Measurements from ENCODE around the gene AQP12B. TPM values are rescaled to one million over a fixed set of nuclear protein-coding genes. Genes with fewer than 3 reads are reported as not detected.
A peak's percentile ranks its signal among the peaks of the same experiment; 100 is the strongest.
"Not testable (repeated sequence)": the region's sequence is repeated elsewhere in the genome, so short reads cannot be mapped to it uniquely, and the experiment has no call there.

The AQP12B gene
- polyA plus RNA-seq, 2 donors: not detected

DNA sequence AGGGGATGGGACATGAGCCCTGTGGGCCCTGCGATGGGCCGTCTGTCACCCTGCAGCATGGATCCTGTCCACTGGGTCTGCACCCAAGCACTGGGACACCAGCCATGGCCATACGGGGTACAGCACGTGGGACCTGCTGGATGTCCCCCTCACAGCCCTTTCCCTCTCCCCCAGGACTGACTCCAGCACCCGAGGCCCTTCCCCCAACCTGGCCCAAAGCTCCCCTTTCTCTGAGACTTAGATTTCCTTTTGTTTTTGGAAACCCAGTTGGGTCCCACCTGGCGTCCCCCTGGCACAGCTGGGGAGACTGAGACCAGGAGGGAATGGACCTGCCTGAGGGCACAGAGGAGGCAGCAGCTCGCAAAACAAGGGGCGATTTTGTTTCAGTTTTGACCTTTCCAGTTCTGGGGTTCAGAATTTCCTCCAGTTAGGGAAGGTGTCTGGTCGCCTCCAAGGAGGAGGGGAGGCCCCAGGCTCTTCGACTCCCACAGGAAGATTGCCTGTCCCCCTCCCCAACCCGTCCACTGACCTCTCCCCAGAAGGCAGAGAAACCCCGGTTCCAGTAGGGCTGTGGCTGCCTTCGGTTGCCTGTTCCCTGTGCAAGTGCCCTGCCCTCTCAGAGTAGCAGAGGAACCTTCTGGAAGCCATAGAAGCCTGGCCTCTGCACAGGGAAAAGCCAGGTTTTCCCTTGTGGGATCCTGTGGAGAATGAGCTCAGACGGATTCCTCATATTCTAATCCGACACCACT lies 1.5 kb upstream of the AQP12B start:
- WGBS, 2 donors: 61 to 68% methylated on average over 15 of the region's 15 CpGs
- not testable (repeated sequence) for H3K36me3 ChIP-seq (ENCODE audit: control insufficient read depth in 2 of 2, insufficient read depth in 2 of 2, low read length in 1 of 2); H3K27me3 ChIP-seq (ENCODE audit: control insufficient read depth in 1 of 2, insufficient read depth in 2 of 2, low read length in 2 of 2); H3K9me3 ChIP-seq (ENCODE audit: control insufficient read depth in 2 of 2, insufficient read depth in 1 of 2, low read depth in 1 of 2, low read length in 1 of 2); H3K4me3 ChIP-seq (ENCODE audit: low read depth in 1 of 2, low read length in 2 of 2); H3K4me1 ChIP-seq (ENCODE audit: control insufficient read depth in 2 of 2, insufficient read depth in 2 of 2, low read length in 1 of 2); H3K27ac ChIP-seq (ENCODE audit: low read depth in 2 of 2, low read length in 1 of 2)

- H3K27ac ChIP-seq (ENCODE audit: low read depth in 2 of 2, low read length in 1 of 2); H3K4me3 ChIP-seq (ENCODE audit: low read depth in 1 of 2, low read length in 2 of 2); H3K9me3 ChIP-seq (ENCODE audit: control insufficient read depth in 2 of 2, insufficient read depth in 1 of 2, low read depth in 1 of 2, low read length in 1 of 2); H3K36me3 ChIP-seq (ENCODE audit: control insufficient read depth in 2 of 2, insufficient read depth in 2 of 2, low read length in 1 of 2); H3K4me1 ChIP-seq (ENCODE audit: control insufficient read depth in 2 of 2, insufficient read depth in 2 of 2, low read length in 1 of 2); H3K27me3 ChIP-seq (ENCODE audit: control insufficient read depth in 1 of 2, insufficient read depth in 2 of 2, low read length in 2 of 2): not testable (repeated sequence)
- 61 to 66% methylated on average over 3 to 4 of the region's 15 CpGs for whole genome bisulfite sequencing, 2 donors
These were observed 769 bp upstream of the AQP12B start for GRCh38 chr2:240683329-240683979.

DNA sequence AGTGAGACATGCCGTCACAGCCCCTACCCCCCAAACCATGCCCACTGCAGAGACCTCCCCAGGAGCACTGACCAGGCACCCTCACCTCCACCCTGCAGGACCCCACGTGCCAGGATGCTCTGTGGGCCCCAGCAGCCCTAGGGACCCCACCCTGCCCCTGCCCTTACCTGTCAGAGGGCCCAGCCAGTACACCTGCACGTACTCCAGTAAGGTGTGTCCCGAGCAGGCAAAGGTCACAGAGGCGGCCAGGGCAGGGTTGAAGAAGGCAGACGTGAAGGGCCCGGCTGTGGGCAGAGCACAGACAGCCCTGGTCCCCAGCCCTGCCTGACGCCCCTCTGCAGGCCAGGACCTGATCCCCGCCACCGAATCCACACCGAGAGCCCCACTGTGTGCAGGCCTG lies 2.5 kb downstream of the AQP12B start:
- 0 to 35% methylated on average over 1 to 2 of the region's 11 CpGs for WGBS, 2 donors
- H3K27ac ChIP-seq (ENCODE audit: low read depth in 2 of 2, low read length in 1 of 2); H3K4me3 ChIP-seq (ENCODE audit: low read depth in 1 of 2, low read length in 2 of 2); H3K4me1 ChIP-seq (ENCODE audit: control insufficient read depth in 2 of 2, insufficient read depth in 2 of 2, low read length in 1 of 2); H3K9me3 ChIP-seq (ENCODE audit: control insufficient read depth in 2 of 2, insufficient read depth in 1 of 2, low read depth in 1 of 2, low read length in 1 of 2); H3K27me3 ChIP-seq (ENCODE audit: control insufficient read depth in 1 of 2, insufficient read depth in 2 of 2, low read length in 2 of 2); H3K36me3 ChIP-seq (ENCODE audit: control insufficient read depth in 2 of 2, insufficient read depth in 2 of 2, low read length in 1 of 2): not testable (repeated sequence)

GRCh38 chr2:240678909-240679308 lies 3.8 kb downstream of the AQP12B start:
- not testable (repeated sequence) for H3K27ac ChIP-seq (ENCODE audit: low read depth in 2 of 2, low read length in 1 of 2); H3K4me3 ChIP-seq (ENCODE audit: low read depth in 1 of 2, low read length in 2 of 2); H3K36me3 ChIP-seq (ENCODE audit: control insufficient read depth in 2 of 2, insufficient read depth in 2 of 2, low read length in 1 of 2); H3K9me3 ChIP-seq (ENCODE audit: control insufficient read depth in 2 of 2, insufficient read depth in 1 of 2, low read depth in 1 of 2, low read length in 1 of 2); H3K27me3 ChIP-seq (ENCODE audit: control insufficient read depth in 1 of 2, insufficient read depth in 2 of 2, low read length in 2 of 2); H3K4me1 ChIP-seq (ENCODE audit: control insufficient read depth in 2 of 2, insufficient read depth in 2 of 2, low read length in 1 of 2)
- WGBS, 2 donors: no CpG with 5 or more reads among the region's 19 CpGs

GRCh38 chr2:240678043-240678442 lies 4.6 kb downstream of the AQP12B start:
- H3K36me3 ChIP-seq (ENCODE audit: control insufficient read depth in 2 of 2, insufficient read depth in 2 of 2, low read length in 1 of 2); H3K9me3 ChIP-seq (ENCODE audit: control insufficient read depth in 2 of 2, insufficient read depth in 1 of 2, low read depth in 1 of 2, low read length in 1 of 2); H3K27me3 ChIP-seq (ENCODE audit: control insufficient read depth in 1 of 2, insufficient read depth in 2 of 2, low read length in 2 of 2); H3K4me3 ChIP-seq (ENCODE audit: low read depth in 1 of 2, low read length in 2 of 2); H3K27ac ChIP-seq (ENCODE audit: low read depth in 2 of 2, low read length in 1 of 2); H3K4me1 ChIP-seq (ENCODE audit: control insufficient read depth in 2 of 2, insufficient read depth in 2 of 2, low read length in 1 of 2): not testable (repeated sequence)
- 67 to 73% methylated on average over 3 to 6 of the region's 14 CpGs for WGBS, 2 donors

- H3K4me1 ChIP-seq (ENCODE audit: control insufficient read depth in 2 of 2, insufficient read depth in 2 of 2, low read length in 1 of 2); H3K27me3 ChIP-seq (ENCODE audit: control insufficient read depth in 1 of 2, insufficient read depth in 2 of 2, low read length in 2 of 2); H3K4me3 ChIP-seq (ENCODE audit: low read depth in 1 of 2, low read length in 2 of 2); H3K9me3 ChIP-seq (ENCODE audit: control insufficient read depth in 2 of 2, insufficient read depth in 1 of 2, low read depth in 1 of 2, low read length in 1 of 2); H3K36me3 ChIP-seq (ENCODE audit: control insufficient read depth in 2 of 2, insufficient read depth in 2 of 2, low read length in 1 of 2); H3K27ac ChIP-seq (ENCODE audit: low read depth in 2 of 2, low read length in 1 of 2): not testable (repeated sequence)
- no CpG with 5 or more reads among the region's 24 CpGs for WGBS, 2 donors
These were observed 7.3 kb downstream of the AQP12B start for GRCh38 chr2:240675345-240675744.

GRCh38 chr2:240674461-240675184 lies 8.1 kb downstream of the AQP12B start:
- not testable (repeated sequence) for H3K36me3 ChIP-seq (ENCODE audit: control insufficient read depth in 2 of 2, insufficient read depth in 2 of 2, low read length in 1 of 2); H3K27me3 ChIP-seq (ENCODE audit: control insufficient read depth in 1 of 2, insufficient read depth in 2 of 2, low read length in 2 of 2); H3K27ac ChIP-seq (ENCODE audit: low read depth in 2 of 2, low read length in 1 of 2); H3K9me3 ChIP-seq (ENCODE audit: control insufficient read depth in 2 of 2, insufficient read depth in 1 of 2, low read depth in 1 of 2, low read length in 1 of 2); H3K4me1 ChIP-seq (ENCODE audit: control insufficient read depth in 2 of 2, insufficient read depth in 2 of 2, low read length in 1 of 2); H3K4me3 ChIP-seq (ENCODE audit: low read depth in 1 of 2, low read length in 2 of 2)
- 17 to 28% methylated on average over 10 to 12 of the region's 16 CpGs for WGBS, 2 donors

GRCh38 chr2:240672701-240673190 lies 9.9 kb downstream of the AQP12B start:
- H3K4me3 ChIP-seq (ENCODE audit: low read depth in 1 of 2, low read length in 2 of 2): peak overlapping the region in 1 of 2 donors; percentile 7
- peaks cover 0 to 7% of the 10 kb centered on the region in 2 donors for H3K4me1 ChIP-seq (ENCODE audit: control insufficient read depth in 2 of 2, insufficient read depth in 2 of 2, low read length in 1 of 2)
- peaks cover 0 to 3% of the 10 kb centered on the region in 2 donors for H3K9me3 ChIP-seq (ENCODE audit: control insufficient read depth in 2 of 2, insufficient read depth in 1 of 2, low read depth in 1 of 2, low read length in 1 of 2)
- no peak overlapping the region for H3K27ac ChIP-seq (ENCODE audit: low read depth in 2 of 2, low read length in 1 of 2)
- H3K36me3 ChIP-seq (ENCODE audit: control insufficient read depth in 2 of 2, insufficient read depth in 2 of 2, low read length in 1 of 2): no peaks in the 10 kb centered on the region
- WGBS, 2 donors: 3 to 8% methylated on average over 46 to 55 of the region's 55 CpGs
- peaks cover 7 to 8% of the 10 kb centered on the region in 2 donors for H3K27me3 ChIP-seq (ENCODE audit: control insufficient read depth in 1 of 2, insufficient read depth in 2 of 2, low read length in 2 of 2)

DNA sequence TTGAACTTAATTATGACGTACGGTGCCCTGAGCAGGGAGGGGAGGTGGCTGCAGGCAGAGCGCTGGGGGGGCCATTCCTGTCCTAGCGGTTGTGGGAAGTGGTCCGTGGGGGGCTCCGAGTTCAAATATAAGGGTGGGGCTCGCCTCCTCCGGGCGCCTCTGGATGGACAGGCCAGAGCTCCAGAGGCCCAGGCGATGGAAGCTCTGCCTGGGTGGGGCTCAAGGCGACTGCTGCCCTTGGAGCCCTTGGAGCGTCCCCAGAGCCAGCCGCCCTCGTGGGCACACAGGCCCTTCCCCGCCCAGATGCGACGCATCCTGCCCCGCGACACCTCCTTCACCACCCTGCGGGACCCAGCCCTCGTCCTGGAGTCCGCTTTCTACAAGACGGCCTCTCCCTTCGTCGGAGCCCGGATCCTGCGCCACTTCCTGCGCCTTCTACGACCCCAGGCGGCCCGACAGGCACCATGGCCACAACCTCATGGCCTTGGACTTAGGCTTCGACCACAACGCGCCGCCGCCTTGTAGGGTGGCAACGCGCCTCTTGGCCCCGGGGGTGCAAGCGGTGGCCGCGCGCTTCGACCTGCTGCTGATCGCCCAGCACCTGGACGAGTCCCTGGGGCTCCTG lies 10.5 kb downstream of the AQP12B start:
- Histone ChIP-seq H3K27me3 (ENCODE audit: control insufficient read depth in 1 of 2, insufficient read depth in 2 of 2, low read length in 2 of 2) (peaks cover 7 to 8% of the 10 kb centered on the region in 2 donors), H3K4me3 (ENCODE audit: low read depth in 1 of 2, low read length in 2 of 2) (no peak overlapping the region), H3K9me3 (ENCODE audit: control insufficient read depth in 2 of 2, insufficient read depth in 1 of 2, low read depth in 1 of 2, low read length in 1 of 2) (peaks cover 0 to 3% of the 10 kb centered on the region in 2 donors), H3K36me3 (ENCODE audit: control insufficient read depth in 2 of 2, insufficient read depth in 2 of 2, low read length in 1 of 2) (no peaks in the 10 kb centered on the region), H3K27ac (ENCODE audit: low read depth in 2 of 2, low read length in 1 of 2) (no peak overlapping the region), H3K4me1 (ENCODE audit: control insufficient read depth in 2 of 2, insufficient read depth in 2 of 2, low read length in 1 of 2) (peaks cover 0 to 7% of the 10 kb centered on the region in 2 donors)
- 43 to 51% methylated on average over 46 of the region's 46 CpGs for WGBS, 2 donors

Data from esophagus (tissue), 2 donors.